Peyer's patch (tissue), 4 donors: Measurements from ENCODE around the gene IKZF5. TPM values are rescaled to one million over a fixed set of nuclear protein-coding genes. Genes with fewer than 3 reads are reported as not detected.

Source experiments
- DNase-seq, 3 donors: peaks; one replicate each; pipeline ENCODE4 v3.0.0-alpha.2; 2017 to 2019
- H3K27ac ChIP-seq, 4 donors: fragments of 200-600 bp; sonication (generic); one replicate each; pipeline ENCODE4 v1.5.1; 2016 to 2019
- H3K27me3 ChIP-seq, 2 donors: fragments of 200-600 bp; sonication (generic); one replicate each; pipeline ENCODE4 v1.5.1; 2019
- H3K36me3 ChIP-seq, 3 donors: fragments of 200-600 bp; sonication (generic); one replicate each; pipeline ENCODE4 v1.5.1; 2016 to 2019
- H3K4me1 ChIP-seq, 4 donors: fragments of 200-600 bp; sonication (generic); one replicate each; pipeline ENCODE4 v1.5.1; 2016 to 2019
- H3K4me3 ChIP-seq, 4 donors: fragments of 200-600 bp; sonication (generic); 1 replicate in 3 of 4; 2 replicates in 1 of 4; pipeline ENCODE4 v1.5.1; 2016 to 2019; ENCODE audit warnings: mild to moderate bottlenecking in 1 of 4
- H3K9me3 ChIP-seq, 4 donors: fragments of 200-600 bp; sonication (generic); one replicate each; pipeline ENCODE4 v1.5.1; 2016 to 2019; ENCODE audit warnings: mild to moderate bottlenecking in 1 of 4
- POLR2A ChIP-seq, 2 donors: fragments of 450-650 bp; IDR thresholded peaks; one replicate each; pipeline ENCODE4 v1.5.1; 2017; ENCODE audit warnings: antibody characterized with exemption in 2 of 2, mild to moderate bottlenecking in 2 of 2, moderate library complexity in 2 of 2
- total RNA-seq, 4 donors: library from RNA; depleted of rRNA; stranded (reverse); fragments of >200 nt; gene quantifications; one replicate each; pipeline ENCODE4 v1.1.0, GENCODE V29; 2016
- TF ChIP-seq, protein P1 (sequence below), 6 experiments: fragments of 450-650 bp in 4 of 6; fragments of 200-600 bp in 2 of 6; sonication (generic) in 1 of 6; IDR thresholded peaks; one replicate each; pipeline ENCODE4 v1.5.1; 2017 to 2019; ENCODE audit warnings: antibody characterized with exemption in 6 of 6, mild to moderate bottlenecking in 3 of 6, moderate library complexity in 1 of 6

IKZF5 gene
- total RNA-seq, 4 donors from 2014 or later = 7.4 to 9.5 (median 8.1) TPM

DNA sequence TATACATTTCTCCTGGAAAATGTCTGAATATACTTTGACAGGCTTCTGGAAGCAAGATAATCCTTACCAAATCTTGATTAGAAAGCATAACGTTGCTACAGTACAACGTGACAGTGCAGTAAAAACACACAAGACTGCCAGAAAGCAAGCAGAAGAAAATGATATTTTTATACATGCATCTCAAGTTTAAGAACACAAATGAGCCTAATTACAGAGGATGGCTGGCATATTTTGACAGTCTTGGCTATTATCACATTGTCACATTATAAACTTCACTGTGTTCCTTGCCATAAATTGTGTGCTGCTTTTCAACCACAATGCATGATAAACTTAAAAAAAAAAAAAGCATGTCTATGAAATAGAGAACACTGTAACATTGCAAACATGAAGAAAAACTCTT is 4.3 kb downstream of the IKZF5 start:
- no peaks in the 10 kb centered on the region for H3K27me3 ChIP-seq

GRCh38 chr10:123001370-123001769 is 7.2 kb downstream of the IKZF5 start:
- peaks cover 0 to 7% (median 0%) of the 10 kb centered on the region in 3 donors for H3K36me3 ChIP-seq
- no peak overlapping the region for H3K4me3 ChIP-seq
- H3K27ac ChIP-seq = no peak overlapping the region
- no peak for DNase-seq
- H3K27me3 ChIP-seq = no peaks in the 10 kb centered on the region
- H3K4me1 ChIP-seq = peaks cover 0 to 10% (median 0%) of the 10 kb centered on the region in 4 donors
- H3K9me3 ChIP-seq = no peaks in the 10 kb centered on the region
- no peak for TF ChIP-seq POLR2A (IDR thresholded peaks at IDR 0.05)
- TF ChIP-seq, protein P1, sequence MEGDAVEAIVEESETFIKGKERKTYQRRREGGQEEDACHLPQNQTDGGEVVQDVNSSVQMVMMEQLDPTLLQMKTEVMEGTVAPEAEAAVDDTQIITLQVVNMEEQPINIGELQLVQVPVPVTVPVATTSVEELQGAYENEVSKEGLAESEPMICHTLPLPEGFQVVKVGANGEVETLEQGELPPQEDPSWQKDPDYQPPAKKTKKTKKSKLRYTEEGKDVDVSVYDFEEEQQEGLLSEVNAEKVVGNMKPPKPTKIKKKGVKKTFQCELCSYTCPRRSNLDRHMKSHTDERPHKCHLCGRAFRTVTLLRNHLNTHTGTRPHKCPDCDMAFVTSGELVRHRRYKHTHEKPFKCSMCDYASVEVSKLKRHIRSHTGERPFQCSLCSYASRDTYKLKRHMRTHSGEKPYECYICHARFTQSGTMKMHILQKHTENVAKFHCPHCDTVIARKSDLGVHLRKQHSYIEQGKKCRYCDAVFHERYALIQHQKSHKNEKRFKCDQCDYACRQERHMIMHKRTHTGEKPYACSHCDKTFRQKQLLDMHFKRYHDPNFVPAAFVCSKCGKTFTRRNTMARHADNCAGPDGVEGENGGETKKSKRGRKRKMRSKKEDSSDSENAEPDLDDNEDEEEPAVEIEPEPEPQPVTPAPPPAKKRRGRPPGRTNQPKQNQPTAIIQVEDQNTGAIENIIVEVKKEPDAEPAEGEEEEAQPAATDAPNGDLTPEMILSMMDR (IDR thresholded peaks at IDR 0.05) = no peak

More for the DNA sequence above, 4.3 kb downstream of the IKZF5 start:
- DNase-seq = no peak
- H3K4me3 ChIP-seq = no peak overlapping the region
- no peaks in the 10 kb centered on the region for H3K36me3 ChIP-seq
- no peak overlapping the region for H3K27ac ChIP-seq
- peaks cover 0 to 23% (median 3%) of the 10 kb centered on the region in 4 donors for H3K4me1 ChIP-seq
- TF ChIP-seq, protein P1 (IDR thresholded peaks at IDR 0.05) = no peak
- TF ChIP-seq POLR2A (IDR thresholded peaks at IDR 0.05) = no peak
- no peaks in the 10 kb centered on the region for H3K9me3 ChIP-seq

DNA sequence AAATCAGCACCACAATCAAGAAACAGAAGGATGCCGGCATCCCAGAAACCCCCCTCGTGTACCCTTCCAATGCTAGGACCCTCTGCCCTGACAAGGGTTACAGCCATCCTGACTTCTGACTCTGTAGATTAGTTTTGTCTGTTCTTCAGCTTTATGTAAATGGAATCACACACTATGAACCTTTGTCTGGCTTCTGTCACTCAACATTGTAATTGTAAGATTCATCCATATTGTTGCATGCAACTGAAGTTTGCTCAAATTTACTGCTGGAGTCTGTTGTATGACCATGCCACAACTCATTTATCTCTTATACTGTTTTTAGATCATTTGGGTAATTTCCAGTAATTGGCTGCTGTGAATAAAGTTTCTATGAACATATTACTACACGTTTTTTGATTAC is 8.4 kb downstream of the IKZF5 start:
- Histone ChIP-seq H3K27me3 (no peaks in the 10 kb centered on the region), H3K9me3 (no peaks in the 10 kb centered on the region), H3K27ac (no peak overlapping the region), H3K4me3 (no peak overlapping the region), H3K36me3 (peaks cover 0 to 20% (median 0%) of the 10 kb centered on the region in 3 donors), H3K4me1 (peaks cover 0 to 3% (median 0%) of the 10 kb centered on the region in 4 donors)
- DNase-seq = no peak
- TF ChIP-seq, protein P1 (IDR thresholded peaks at IDR 0.05) = no peak
- TF ChIP-seq POLR2A (IDR thresholded peaks at IDR 0.05) = no peak

DNA sequence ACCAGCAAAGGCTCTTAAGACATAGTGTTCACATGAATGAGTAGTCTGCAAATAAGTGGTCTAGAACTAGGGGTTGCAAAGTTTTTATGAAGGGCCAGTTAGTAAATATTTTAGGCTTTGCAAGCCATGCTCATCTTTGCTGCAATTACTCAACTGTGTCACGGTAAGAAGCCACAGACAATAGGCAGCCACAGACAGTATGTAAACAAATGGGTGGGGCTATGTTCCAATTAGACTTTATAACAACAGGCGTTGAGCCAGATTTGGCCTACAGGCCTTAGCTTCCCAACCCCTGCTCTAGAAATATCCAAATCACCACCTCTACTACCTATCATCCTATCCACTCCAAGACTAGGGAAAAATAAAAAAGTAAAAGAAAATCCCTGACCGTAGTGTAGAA is 9.2 kb downstream of the IKZF5 start:
- TF ChIP-seq POLR2A (IDR thresholded peaks at IDR 0.05) = no peak
- TF ChIP-seq, protein P1 (IDR thresholded peaks at IDR 0.05) = no peak
- Histone ChIP-seq H3K9me3 (no peaks in the 10 kb centered on the region), H3K27ac (no peak overlapping the region), H3K27me3 (no peaks in the 10 kb centered on the region), H3K4me1 (peaks cover 0 to 3% (median 0%) of the 10 kb centered on the region in 4 donors), H3K4me3 (no peak overlapping the region), H3K36me3 (peaks cover 0 to 23% (median 0%) of the 10 kb centered on the region in 3 donors)
- no peak for DNase-seq

GRCh38 chr10:122998934-122999333 is 9.7 kb downstream of the IKZF5 start:
- no peak overlapping the region for H3K4me3 ChIP-seq
- no peak overlapping the region for H3K27ac ChIP-seq
- TF ChIP-seq, protein P1 (IDR thresholded peaks at IDR 0.05) = no peak
- TF ChIP-seq POLR2A (IDR thresholded peaks at IDR 0.05) = no peak
- no peaks in the 10 kb centered on the region for H3K27me3 ChIP-seq
- peaks cover 0 to 27% (median 0%) of the 10 kb centered on the region in 3 donors for H3K36me3 ChIP-seq
- H3K9me3 ChIP-seq = no peaks in the 10 kb centered on the region
- DNase-seq = no peak
- peaks cover 0 to 3% (median 0%) of the 10 kb centered on the region in 4 donors for H3K4me1 ChIP-seq
